IMR-90 (cell line): ENCODE results near the gene SELENOP.

Experiments
- BHLHE40 ChIP-seq: fragments of 150-350 bp; IDR thresholded peaks from 2 replicates; pipeline ENCODE4 v1.6.1; 2016; ENCODE audit warnings: mild to moderate bottlenecking, low read depth, low read length
- CEBPB ChIP-seq: IDR thresholded peaks from 2 replicates; pipeline ENCODE4 v1.6.1; 2012; ENCODE audit warnings: low read depth, low read length, improper control_type of control experiment
- CTCF ChIP-seq: conservative IDR thresholded peaks from 2 replicates; pipeline ENCODE4 v1.5.1; 2012; ENCODE audit warnings: mild to moderate bottlenecking, low read depth, low read length, improper control_type of control experiment
- MAFK ChIP-seq: IDR thresholded peaks from 2 replicates; pipeline ENCODE4 v1.6.1; 2012; ENCODE audit warnings: low read depth, low read length, improper control_type of control experiment
- MXI1 ChIP-seq: IDR thresholded peaks from 2 replicates; pipeline ENCODE4 v1.6.1; 2012; ENCODE audit warnings: low read depth, mild to moderate bottlenecking, low read length, moderate library complexity, borderline replicate concordance
- POLR2A ChIP-seq: IDR thresholded peaks from 2 replicates; pipeline ENCODE4 v1.6.1; 2012; ENCODE audit warnings: mild to moderate bottlenecking, low read depth, low read length
- RAD21 ChIP-seq: IDR thresholded peaks from 2 replicates; pipeline ENCODE4 v1.6.1; 2012; ENCODE audit warnings: low read length, improper control_type of control experiment
- SMC3 ChIP-seq: fragments of 150-350 bp; IDR thresholded peaks from 2 replicates; pipeline ENCODE4 v1.6.1; 2016; ENCODE audit warnings: low read depth, mild to moderate bottlenecking, antibody characterized with exemption, low read length, moderate library complexity

- no peak for TF ChIP-seq POLR2A
- no peak for TF ChIP-seq CTCF
- no peak for TF ChIP-seq BHLHE40
- TF ChIP-seq MXI1, result no peak
- TF ChIP-seq CEBPB, result no peak
- no peak for TF ChIP-seq SMC3
- TF ChIP-seq RAD21, result no peak
- no peak for TF ChIP-seq MAFK
These were observed 32.1 kb upstream of the SELENOP start for GRCh38 chr5:42843675-42844292.
